Prostate gland (tissue), 2 donors: Measurements from ENCODE around the gene RNU4-1.

Experiments used
- POLR2A ChIP-seq: fragments of 450-650 bp; IDR thresholded peaks from one replicate; pipeline ENCODE4 v1.6.1; 2016; ENCODE audit warnings: antibody characterized with exemption, mild to moderate bottlenecking
- TF ChIP-seq, protein P1 (sequence below), 4 experiments: fragments of 200-600 bp in 2 of 4; fragments of 450-650 bp in 2 of 4; sonication (generic) in 2 of 4; IDR thresholded peaks; 1 replicate in 3 of 4; 2 replicates in 1 of 4; pipeline ENCODE4 v1.5.1; 2016 to 2019; ENCODE audit warnings: antibody characterized with exemption in 4 of 4, mild to moderate bottlenecking in 2 of 4, moderate library complexity in 2 of 4

GRCh38 chr12:120332041-120332440 lies 39.0 kb upstream of the RNU4-1 start:
- TF ChIP-seq POLR2A, result no peak
- TF ChIP-seq, protein P1, sequence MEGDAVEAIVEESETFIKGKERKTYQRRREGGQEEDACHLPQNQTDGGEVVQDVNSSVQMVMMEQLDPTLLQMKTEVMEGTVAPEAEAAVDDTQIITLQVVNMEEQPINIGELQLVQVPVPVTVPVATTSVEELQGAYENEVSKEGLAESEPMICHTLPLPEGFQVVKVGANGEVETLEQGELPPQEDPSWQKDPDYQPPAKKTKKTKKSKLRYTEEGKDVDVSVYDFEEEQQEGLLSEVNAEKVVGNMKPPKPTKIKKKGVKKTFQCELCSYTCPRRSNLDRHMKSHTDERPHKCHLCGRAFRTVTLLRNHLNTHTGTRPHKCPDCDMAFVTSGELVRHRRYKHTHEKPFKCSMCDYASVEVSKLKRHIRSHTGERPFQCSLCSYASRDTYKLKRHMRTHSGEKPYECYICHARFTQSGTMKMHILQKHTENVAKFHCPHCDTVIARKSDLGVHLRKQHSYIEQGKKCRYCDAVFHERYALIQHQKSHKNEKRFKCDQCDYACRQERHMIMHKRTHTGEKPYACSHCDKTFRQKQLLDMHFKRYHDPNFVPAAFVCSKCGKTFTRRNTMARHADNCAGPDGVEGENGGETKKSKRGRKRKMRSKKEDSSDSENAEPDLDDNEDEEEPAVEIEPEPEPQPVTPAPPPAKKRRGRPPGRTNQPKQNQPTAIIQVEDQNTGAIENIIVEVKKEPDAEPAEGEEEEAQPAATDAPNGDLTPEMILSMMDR (IDR thresholded peaks at IDR 0.05), result no peak
